Uterus (tissue), 4 donors: ENCODE results near the gene IL26. TPM values are rescaled to one million over a fixed set of nuclear protein-coding genes. Genes with fewer than 3 reads are reported as not detected.

ENCODE experiments used
- DNase-seq, 2 donors: peaks; one replicate each; pipeline ENCODE4 v3.0.0-alpha.2; 2019 to 2020
- H3K27ac ChIP-seq, 2 donors: fragments of 200-600 bp; sonication (generic); 1 replicate in 1 of 2; 2 replicates in 1 of 2; pipeline ENCODE4 v1.5.1; 2016 to 2018
- H3K27me3 ChIP-seq, 2 donors: fragments of 200-600 bp; sonication (generic); one replicate each; pipeline ENCODE4 v1.5.1; 2018 to 2019; ENCODE audit warnings: control low read depth in 1 of 2
- H3K36me3 ChIP-seq, 2 donors: fragments of 200-600 bp; sonication (generic); one replicate each; pipeline ENCODE4 v1.5.1; 2019; ENCODE audit warnings: control low read depth in 1 of 2
- H3K4me1 ChIP-seq, 2 donors: fragments of 200-600 bp; sonication (generic); one replicate each; pipeline ENCODE4 v1.5.1; 2018 to 2019; ENCODE audit warnings: control low read depth in 1 of 2
- H3K4me3 ChIP-seq, 2 donors: fragments of 200-600 bp; sonication (generic); 1 replicate in 1 of 2; 2 replicates in 1 of 2; pipeline ENCODE4 v1.5.1; 2018 to 2019; ENCODE audit warnings: mild to moderate bottlenecking in 1 of 2
- H3K9me3 ChIP-seq, 2 donors: fragments of 200-600 bp; sonication (generic); one replicate each; pipeline ENCODE4 v1.5.1; 2019; ENCODE audit warnings: control low read depth in 1 of 2
- CTCF ChIP-seq, 4 experiments: fragments of 200-600 bp in 2 of 4; fragments of 450-650 bp in 2 of 4; sonication (generic) in 2 of 4; IDR thresholded peaks; one replicate each; pipeline ENCODE4 v1.5.1; 2016 to 2019; ENCODE audit warnings: antibody characterized with exemption in 4 of 4, mild to moderate bottlenecking in 2 of 4, moderate library complexity in 1 of 4
- POLR2A ChIP-seq, 2 donors: fragments of 450-650 bp; IDR thresholded peaks; one replicate each; pipeline ENCODE4 v1.6.1; 2016; ENCODE audit warnings: antibody characterized with exemption in 2 of 2, mild to moderate bottlenecking in 1 of 2, moderate library complexity in 1 of 2
- intact Hi-C: fragments of 100-400 bp; cut with DNase I; formaldehyde crosslinking; loops from one replicate; pipeline ENCODE4 v1.15.1; 2023; ENCODE audit warnings: low total_unique reads
- total RNA-seq, 4 donors: library from RNA; depleted of rRNA in 3 of 4; stranded (reverse); fragments of >200 nt in 3 of 4; gene quantifications; one replicate each; pipeline versions ENCODE4 v1.1.0 to v1.2.4, GENCODE V29; 2014 to 2023
- donor health status: DM: yes; HTN: yes; CAD: no.

Gene IL26
- total RNA-seq, 4 donors from 2014 or later = not detected

- no peaks in the 10 kb centered on the region for H3K9me3 ChIP-seq
- intact Hi-C loops = no loop called here
- no peak overlapping the region for H3K27ac ChIP-seq
- no peak overlapping the region for H3K4me3 ChIP-seq
- H3K27me3 ChIP-seq = no peaks in the 10 kb centered on the region
- peaks cover 0 to 5% of the 10 kb centered on the region in 2 donors for H3K4me1 ChIP-seq
- no peak for TF ChIP-seq CTCF (IDR thresholded peaks at IDR 0.05)
- TF ChIP-seq POLR2A (IDR thresholded peaks at IDR 0.05) = no peak
- H3K36me3 ChIP-seq = no peaks in the 10 kb centered on the region
- DNase-seq = no peak
Measured at GRCh38 chr12:68235576-68235975, 10.0 kb upstream of the IL26 start.

- intact Hi-C loops = no loop called here
- Histone ChIP-seq H3K4me1 (peaks cover 0 to 5% of the 10 kb centered on the region in 2 donors), H3K9me3 (no peaks in the 10 kb centered on the region), H3K27me3 (no peaks in the 10 kb centered on the region), H3K27ac (no peak overlapping the region), H3K4me3 (no peak overlapping the region), H3K36me3 (no peaks in the 10 kb centered on the region)
- no peak for DNase-seq
- no peak for TF ChIP-seq CTCF (IDR thresholded peaks at IDR 0.05)
- no peak for TF ChIP-seq POLR2A (IDR thresholded peaks at IDR 0.05)
Measured at GRCh38 chr12:68234140-68234539, 8.5 kb upstream of the IL26 start.

GRCh38 chr12:68233498-68233897, 7.9 kb upstream of the IL26 start:
- no peak for DNase-seq
- H3K4me3 ChIP-seq = no peak overlapping the region
- H3K27ac ChIP-seq = no peak overlapping the region
- no peaks in the 10 kb centered on the region for H3K36me3 ChIP-seq
- intact Hi-C loops = no loop called here
- H3K4me1 ChIP-seq = peaks cover 0 to 5% of the 10 kb centered on the region in 2 donors
- H3K9me3 ChIP-seq = no peaks in the 10 kb centered on the region
- TF ChIP-seq POLR2A (IDR thresholded peaks at IDR 0.05) (no peak), CTCF (IDR thresholded peaks at IDR 0.05) (no peak)
- no peaks in the 10 kb centered on the region for H3K27me3 ChIP-seq

GRCh38 chr12:68231691-68232090, 6.1 kb upstream of the IL26 start:
- no peaks in the 10 kb centered on the region for H3K36me3 ChIP-seq
- no peaks in the 10 kb centered on the region for H3K27me3 ChIP-seq
- no peaks in the 10 kb centered on the region for H3K4me1 ChIP-seq
- TF ChIP-seq POLR2A (IDR thresholded peaks at IDR 0.05) (no peak), CTCF (IDR thresholded peaks at IDR 0.05) (no peak)
- H3K9me3 ChIP-seq = no peaks in the 10 kb centered on the region
- intact Hi-C loops = no loop called here
- no peak overlapping the region for H3K27ac ChIP-seq
- H3K4me3 ChIP-seq = no peak overlapping the region
- no peak for DNase-seq

GRCh38 chr12:68231229-68231628, 5.6 kb upstream of the IL26 start:
- no peak for DNase-seq
- TF ChIP-seq CTCF (IDR thresholded peaks at IDR 0.05) = no peak
- no peak for TF ChIP-seq POLR2A (IDR thresholded peaks at IDR 0.05)
- no peaks in the 10 kb centered on the region for H3K4me1 ChIP-seq
- no peaks in the 10 kb centered on the region for H3K27me3 ChIP-seq
- no peak overlapping the region for H3K27ac ChIP-seq
- intact Hi-C loops = no loop called here
- no peak overlapping the region for H3K4me3 ChIP-seq
- H3K36me3 ChIP-seq = no peaks in the 10 kb centered on the region
- no peaks in the 10 kb centered on the region for H3K9me3 ChIP-seq
